CD14-positive monocyte (primary cell): Measurements from ENCODE around the gene ANTKMT. TPM values are rescaled to one million over a fixed set of nuclear protein-coding genes. Genes with fewer than 3 reads are reported as not detected.

ENCODE experiments used
- DNase-seq, 3 donors: peaks; one replicate each; pipeline ENCODE4 v3.0.0-alpha.2; 2011 to 2022
- H2AFZ ChIP-seq: 2 replicates; pipeline ENCODE4 v1.6.0; 2012; ENCODE audit warnings: mild to moderate bottlenecking, low read depth, low read length, inconsistent platforms; ENCODE audit not compliant: insufficient read depth, poor library complexity, severe bottlenecking
- H3K27ac ChIP-seq, 2 donors: 1 replicate in 1 of 2; 2 replicates in 1 of 2; pipeline ENCODE4 v1.5.1; 2012 to 2013; ENCODE audit warnings: low read length in 2 of 2, control low read depth in 1 of 2, inconsistent platforms in 1 of 2, low read depth in 1 of 2, mild to moderate bottlenecking in 1 of 2
- H3K27me3 ChIP-seq, 2 donors: one replicate each; pipeline versions ENCODE4 v1.6.0 to v1.6.1; 2011 to 2013; ENCODE audit warnings: low read length in 2 of 2; ENCODE audit not compliant: control insufficient read depth in 2 of 2, insufficient read depth in 2 of 2
- H3K36me3 ChIP-seq, 2 donors: replicated peaks in 1 of 2; 1 replicate in 1 of 2; 2 replicates in 1 of 2; pipeline versions ENCODE4 v1.5.1 to v1.6.1; 2012 to 2013; ENCODE audit warnings: low read length in 2 of 2, control low read depth in 1 of 2, inconsistent platforms in 1 of 2, mild to moderate bottlenecking in 1 of 2; ENCODE audit not compliant: insufficient read depth in 2 of 2, control insufficient read depth in 1 of 2
- H3K4me1 ChIP-seq, 2 donors: 1 replicate in 1 of 2; 2 replicates in 1 of 2; pipeline versions ENCODE4 v1.5.1 to v1.6.1; 2012 to 2013; ENCODE audit warnings: low read length in 2 of 2, control low read depth in 1 of 2, inconsistent platforms in 1 of 2, mild to moderate bottlenecking in 1 of 2, moderate library complexity in 1 of 2; ENCODE audit not compliant: insufficient read depth in 2 of 2, control insufficient read depth in 1 of 2
- H3K4me2 ChIP-seq: replicated peaks from 2 replicates; pipeline ENCODE3; 2012; ENCODE audit warnings: low read length, moderate library complexity, mild to moderate bottlenecking; ENCODE audit not compliant: poor library complexity, severe bottlenecking; ENCODE audit errors: extremely low read depth
- H3K4me3 ChIP-seq, 3 experiments: fragments of 200-600 bp in 1 of 3; sonication (generic) in 1 of 3; replicated peaks in 1 of 3; 1 replicate in 2 of 3; 2 replicates in 1 of 3; pipeline ENCODE4 v1.5.1; 2011 to 2013; ENCODE audit warnings: low read length in 3 of 3, mild to moderate bottlenecking in 3 of 3, control low read depth in 2 of 3, low read depth in 2 of 3, inconsistent platforms in 1 of 3, moderate library complexity in 1 of 3
- H3K79me2 ChIP-seq: 2 replicates; pipeline ENCODE4 v1.6.0; 2012; ENCODE audit warnings: mild to moderate bottlenecking, control low read depth, inconsistent platforms, low read length, moderate library complexity; ENCODE audit not compliant: insufficient read depth
- H3K9ac ChIP-seq: 2 replicates; pipeline ENCODE4 v1.6.0; 2017; ENCODE audit warnings: low read length, mild to moderate bottlenecking; ENCODE audit not compliant: insufficient read depth, poor library complexity, severe bottlenecking
- H3K9me3 ChIP-seq, 2 donors: replicated peaks in 1 of 2; 1 replicate in 1 of 2; 2 replicates in 1 of 2; pipeline versions ENCODE4 v1.5.1 to v1.6.1; 2012 to 2013; ENCODE audit warnings: low read length in 2 of 2, control low read depth in 1 of 2; ENCODE audit not compliant: control insufficient read depth in 1 of 2, insufficient read depth in 1 of 2
- H4K20me1 ChIP-seq: 2 replicates; pipeline ENCODE4 v1.6.0; 2012; ENCODE audit warnings: mild to moderate bottlenecking, low read length, control low read depth, moderate library complexity; ENCODE audit not compliant: insufficient read depth
- H3K27ac Mint-ChIP-seq, 7 donors: one replicate each; pipeline ENCODE4 v1.8.0; 2020; ENCODE audit warnings: mild to moderate bottlenecking in 7 of 7, mixed read lengths in 7 of 7, moderate library complexity in 6 of 7, inconsistent platforms in 2 of 7
- H3K27me3 Mint-ChIP-seq, 3 donors: one replicate each; pipeline ENCODE4 v1.8.0; 2021 to 2022; ENCODE audit warnings: low read depth in 3 of 3, mild to moderate bottlenecking in 3 of 3, mixed read lengths in 3 of 3, moderate library complexity in 3 of 3, inconsistent platforms in 1 of 3
- H3K36me3 Mint-ChIP-seq, 2 donors: one replicate each; pipeline ENCODE4 v1.8.0; 2020; ENCODE audit warnings: mixed read lengths in 2 of 2, inconsistent platforms in 1 of 2, mild to moderate bottlenecking in 1 of 2
- H3K4me1 Mint-ChIP-seq: one replicate; pipeline ENCODE4 v1.8.0; 2020; ENCODE audit warnings: mild to moderate bottlenecking, mixed read lengths
- H3K4me3 Mint-ChIP-seq, 2 donors: one replicate each; pipeline ENCODE4 v1.8.0; 2020; ENCODE audit warnings: mild to moderate bottlenecking in 2 of 2, mixed read lengths in 2 of 2, moderate library complexity in 1 of 2
- H3K9me3 Mint-ChIP-seq, 7 donors: one replicate each; pipeline ENCODE4 v1.8.0; 2020 to 2022; ENCODE audit warnings: mixed read lengths in 7 of 7, mild to moderate bottlenecking in 6 of 7, moderate library complexity in 6 of 7, inconsistent platforms in 2 of 7
- CTCF ChIP-seq: fragments of 200-600 bp; IDR thresholded peaks from one replicate; pipeline ENCODE4 v1.8.0; 2022; ENCODE audit warnings: antibody characterized with exemption, mild to moderate bottlenecking
- WGBS: methylation state at CpG from one replicate; pipeline ENCODE4 v1.1.5; 2013; ENCODE audit warnings: missing lambda C conversion rate; ENCODE audit not compliant: insufficient coverage; 5-methylcytosine and 5-hydroxymethylcytosine counted together
- intact Hi-C, 2 donors: fragments of 100-400 bp; cut with micrococcal nuclease; formaldehyde crosslinking; loops; one replicate each; pipeline versions ENCODE4 v1.15.0 to v1.15.1; 2023
- polyA plus RNA-seq, 3 donors: library from polyadenylated mRNA; depleted of rRNA in 1 of 3; unstranded in 2 of 3; stranded (reverse) in 1 of 3; fragments of 300-500 nt in 2 of 3; fragments of >200 nt in 1 of 3; fragmentation: Illumina TruSeq in 2 of 3; gene quantifications; 1 replicate in 2 of 3; 2 replicates in 1 of 3; pipeline ENCODE4 v1.2.3, GENCODE V29; 2012 to 2021

The ANTKMT gene
- polyA plus RNA-seq, 3 donors = 21.5 to 56.3 (median 34.4) TPM

GRCh38 chr16:718389-718788 is 2.6 kb upstream of the ANTKMT start:
- TF ChIP-seq CTCF = no peak
- H3K27ac Mint-ChIP-seq = no peak overlapping the region
- peaks cover 11 to 58% of the 10 kb centered on the region in 2 donors for H3K27me3 ChIP-seq
- peaks cover 4 to 9% of the 10 kb centered on the region in 2 donors for H3K9me3 ChIP-seq
- peaks cover 18% of the 10 kb centered on the region for H4K20me1 ChIP-seq
- WGBS = 97% methylated on average over 4 of the region's 9 CpGs
- H3K4me3 ChIP-seq = no peak overlapping the region
- peaks cover 45 to 62% (median 46%) of the 10 kb centered on the region in 3 donors for H3K27me3 Mint-ChIP-seq
- no peaks in the 10 kb centered on the region for H3K36me3 ChIP-seq
- peaks cover 19% of the 10 kb centered on the region for H3K4me1 Mint-ChIP-seq
- no peak for DNase-seq
- no peak overlapping the region for H3K4me2 ChIP-seq
- peaks cover 5 to 7% of the 10 kb centered on the region in 2 donors for H3K36me3 Mint-ChIP-seq
- intact Hi-C loops = no loop called here
- H3K9ac ChIP-seq = no peak overlapping the region
- H3K4me1 ChIP-seq = peaks cover 32 to 48% of the 10 kb centered on the region in 2 donors
- H3K27ac ChIP-seq = no peak overlapping the region
- no peaks in the 10 kb centered on the region for H3K79me2 ChIP-seq
- peak overlapping the region in 1 of 2 donors; percentile 20 for H3K4me3 Mint-ChIP-seq
- no peak overlapping the region for H2AFZ ChIP-seq
- peaks cover 0 to 4% (median 0%) of the 10 kb centered on the region in 7 donors for H3K9me3 Mint-ChIP-seq

DNA sequence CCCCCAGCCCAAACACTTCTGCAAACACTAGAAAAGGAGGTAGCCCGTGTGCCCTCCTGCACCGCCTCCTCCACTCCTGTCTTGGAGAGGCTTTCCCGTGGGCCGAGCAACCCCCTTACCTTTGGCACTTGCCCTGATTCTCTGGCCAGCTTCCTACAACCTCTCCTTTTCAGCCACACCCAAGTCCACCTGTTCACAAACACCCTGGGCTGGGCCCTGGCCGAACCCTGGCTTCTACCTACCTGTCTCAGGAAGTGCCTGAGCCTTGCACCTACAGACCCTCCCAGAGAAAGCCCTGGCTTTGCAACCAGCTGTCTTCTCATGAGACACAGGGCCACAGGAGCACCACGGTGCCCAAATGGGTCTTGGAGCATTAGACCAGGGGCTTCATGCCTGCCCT is 2.0 kb upstream of the ANTKMT start:
- no peaks in the 10 kb centered on the region for H3K79me2 ChIP-seq
- DNase-seq = no peak
- no peaks in the 10 kb centered on the region for H3K36me3 ChIP-seq
- Mint-ChIP-seq H3K4me3 (peak overlapping the region in 1 of 2 donors; percentile 87), H3K27ac (no peak overlapping the region), H3K9me3 (peaks cover 0 to 3% (median 0%) of the 10 kb centered on the region in 7 donors), H3K4me1 (peaks cover 19% of the 10 kb centered on the region), H3K27me3 (peaks cover 40 to 57% (median 43%) of the 10 kb centered on the region in 3 donors), H3K36me3 (peaks cover 5 to 7% of the 10 kb centered on the region in 2 donors)
- no peak overlapping the region for H2AFZ ChIP-seq
- H3K4me1 ChIP-seq = peaks cover 32 to 48% of the 10 kb centered on the region in 2 donors
- H3K9ac ChIP-seq = no peak overlapping the region
- no peak for TF ChIP-seq CTCF
- 95% methylated on average over 5 of the region's 6 CpGs for WGBS
- no peak overlapping the region for H3K4me2 ChIP-seq
- intact Hi-C loops = no loop called here
- H3K9me3 ChIP-seq = peaks cover 4 to 9% of the 10 kb centered on the region in 2 donors
- H3K4me3 ChIP-seq = no peak overlapping the region
- peaks cover 20% of the 10 kb centered on the region for H4K20me1 ChIP-seq
- peaks cover 11 to 53% of the 10 kb centered on the region in 2 donors for H3K27me3 ChIP-seq
- no peak overlapping the region for H3K27ac ChIP-seq
